GM12878 (cell line): ENCODE measurements around the gene AIF1. TPM values are rescaled to one million over a fixed set of nuclear protein-coding genes. Genes with fewer than 3 reads are reported as not detected.

Experiments used
- ATAC-seq: fragments of 200-7000 bp; cut with Tn5 transposase; 3 replicates; pipeline ENCODE4 v1.9.1; 2020; ENCODE audit warnings: mild to moderate bottlenecking, moderate library complexity
- BruUV-seq: library from RNA; stranded (reverse); fragments of 400-500 nt; replicated peaks from 2 replicates; lab custom pipeline; 2021; lab: Mats Ljungman, UMichigan
- CTCF ChIA-PET: fragments of 300-600 bp; sonication (Branson Sonifier 250); formaldehyde crosslinking; extraction: SDS; loops from one replicate; lab custom pipeline; 2021; ENCODE audit warnings: inconsistent platforms; lab: Yijun Ruan, JAX
- POLR2A ChIA-PET: fragments of 350-600 bp; formaldehyde crosslinking; extraction: SDS; loops from one replicate; lab custom pipeline; 2021; ENCODE audit warnings: inconsistent platforms; lab: Charles Lee
- RAD21 ChIA-PET: fragments of 300-600 bp; sonication (Branson Sonifier 250); formaldehyde crosslinking; loops from one replicate; lab custom pipeline; 2023; ENCODE audit warnings: antibody characterized with exemption; ENCODE audit not compliant: unreplicated experiment; lab: Charles Lee
- SMC1A ChIA-PET: fragments of 300-600 bp; sonication (Branson Sonifier 250); formaldehyde crosslinking; loops from one replicate; lab custom pipeline; 2023; ENCODE audit not compliant: unreplicated experiment, uncharacterized antibody; lab: Charles Lee
- DNase-seq: peaks from one replicate; pipeline ENCODE4 v3.0.0-alpha.2; 2011; ENCODE audit warnings: low read depth, low spot score
- FAIRE-seq: peaks from 3 replicates; lab custom pipeline; 2011; peaks lifted over from hg19 to GRCh38; lab: Jason Lieb, UNC
- H2AFZ ChIP-seq: 2 replicates; pipeline ENCODE4 v1.6.0; 2011; ENCODE audit warnings: low read depth, low read length, control low read depth; ENCODE audit not compliant: control insufficient read depth
- H3K27ac ChIP-seq: 2 replicates; pipeline ENCODE4 v1.5.1; 2011; ENCODE audit warnings: control low read depth; ENCODE audit not compliant: control insufficient read depth, insufficient read depth
- H3K27me3 ChIP-seq, 2 experiments: replicated peaks in 1 of 2; 2 replicates each; pipeline versions ENCODE4 v1.6.0 to v1.6.1; 2011; ENCODE audit warnings: low read length in 1 of 2; ENCODE audit not compliant: control insufficient read depth in 2 of 2, insufficient read depth in 2 of 2
- H3K36me3 ChIP-seq, 2 experiments: 2 replicates each; pipeline ENCODE4 v1.5.1; 2011; ENCODE audit warnings: low read length in 1 of 2; ENCODE audit not compliant: control insufficient read depth in 2 of 2, insufficient read depth in 2 of 2
- H3K4me1 ChIP-seq: 2 replicates; pipeline ENCODE4 v1.6.1; 2011; ENCODE audit warnings: mild to moderate bottlenecking, low read length, moderate library complexity, mixed read lengths; ENCODE audit not compliant: control insufficient read depth, insufficient read depth
- H3K4me2 ChIP-seq: 2 replicates; pipeline ENCODE4 v1.6.0; 2011; ENCODE audit warnings: control low read depth; ENCODE audit not compliant: control insufficient read depth, insufficient read depth
- H3K4me3 ChIP-seq: fragments of 200-600 bp; sonication (generic); 2 replicates; pipeline ENCODE4 v1.5.1; 2016
- H3K79me2 ChIP-seq: 2 replicates; pipeline ENCODE4 v1.6.0; 2011; ENCODE audit warnings: low read length; ENCODE audit not compliant: control insufficient read depth, insufficient read depth
- H3K9ac ChIP-seq: 2 replicates; pipeline ENCODE4 v1.8.0; 2011; ENCODE audit warnings: low read length, control low read depth, mixed read lengths; ENCODE audit not compliant: control insufficient read depth, insufficient read depth
- H3K9me3 ChIP-seq: replicated peaks from 3 replicates; pipeline ENCODE4 v1.5.1; 2011; ENCODE audit warnings: mild to moderate bottlenecking, low read length; ENCODE audit not compliant: control insufficient read depth, insufficient read depth
- H4K20me1 ChIP-seq: 2 replicates; pipeline ENCODE4 v1.6.0; 2011; ENCODE audit not compliant: control insufficient read depth, insufficient read depth
- CEBPB ChIP-seq, 2 experiments: fragments of 150-350 bp in 1 of 2; IDR thresholded peaks; 2 replicates each; pipeline ENCODE4 v1.6.1; 2012 to 2014; ENCODE audit warnings: low read depth in 2 of 2, low read length in 2 of 2, borderline replicate concordance in 1 of 2, inconsistent platforms in 1 of 2
- CREB1 ChIP-seq: IDR thresholded peaks from 2 replicates; pipeline ENCODE4 v1.6.1; 2012; ENCODE audit warnings: low read depth, mild to moderate bottlenecking, inconsistent platforms
- ESRRA ChIP-seq: IDR thresholded peaks from 2 replicates; pipeline ENCODE4 v1.6.1; 2012; ENCODE audit warnings: mild to moderate bottlenecking, low read length, improper control_type of control experiment
- JUNB ChIP-seq: IDR thresholded peaks from 2 replicates; pipeline ENCODE4 v1.6.1; 2016; ENCODE audit warnings: antibody characterized with exemption, mild to moderate bottlenecking
- JUND ChIP-seq: IDR thresholded peaks from 2 replicates; pipeline ENCODE4 v1.6.1; 2012; ENCODE audit warnings: low read depth, mild to moderate bottlenecking, low read length, improper control_type of control experiment, moderate library complexity
- MTA3 ChIP-seq: IDR thresholded peaks from 2 replicates; pipeline ENCODE4 v1.6.1; 2012; ENCODE audit warnings: low read length, inconsistent platforms, borderline replicate concordance
- MYC ChIP-seq: IDR thresholded peaks from 2 replicates; pipeline ENCODE4 v1.6.1; 2011; ENCODE audit warnings: mild to moderate bottlenecking, low read length, moderate library complexity, inconsistent platforms; ENCODE audit not compliant: insufficient read depth, insufficient replicate concordance, insufficient read length, severe bottlenecking
- POLR2AphosphoS2 ChIP-seq: IDR thresholded peaks from 2 replicates; pipeline ENCODE4 v1.6.1; 2011; ENCODE audit warnings: low read depth, mild to moderate bottlenecking, low read length, improper control_type of control experiment, moderate library complexity
- POLR2AphosphoS5 ChIP-seq: IDR thresholded peaks from 2 replicates; pipeline ENCODE4 v1.6.1; 2011; ENCODE audit warnings: mild to moderate bottlenecking, low read length, inconsistent platforms
- SUZ12 ChIP-seq: fragments of 200-600 bp; sonication (generic); IDR thresholded peaks from one replicate; pipeline ENCODE4 v1.6.1; 2018; ENCODE audit warnings: antibody characterized with exemption, mild to moderate bottlenecking; ENCODE audit not compliant: unreplicated experiment
- WGBS: methylation state at CpG from one replicate; pipeline ENCODE4 v1.1.6; 2016; ENCODE audit warnings: low lambda C conversion rate; ENCODE audit not compliant: insufficient replicate concordance, insufficient coverage; ENCODE audit errors: missing lambda C conversion rate; 5-methylcytosine and 5-hydroxymethylcytosine counted together
- in situ Hi-C: fragments of 300-500 bp; cut with MboI; formaldehyde crosslinking; loops from 9 replicates; pipeline ENCODE4 v1.14.3; 2018; ENCODE audit warnings: mixed read lengths
- intact Hi-C: fragments of 100-400 bp; cut with micrococcal nuclease; formaldehyde crosslinking; loops from one replicate; pipeline ENCODE4 v1.14.2; 2022; ENCODE audit not compliant: unreplicated experiment
- polyA plus RNA-seq, 11 experiments: library from polyadenylated mRNA; depleted of rRNA in 4 of 11; unstranded in 6 of 11; stranded (reverse) in 5 of 11; fragments of >200 nt; fragmentation: Nextera tagmentation in 4 of 11; fragmentation: Illumina TruSeq in 1 of 11; extraction: Ambion mirVana in 4 of 11; extraction: Trizol in 1 of 11; gene quantifications; 1 replicate in 1 of 11; 2 replicates in 10 of 11; pipeline versions ENCODE4 v1.2.1 to v1.2.3, GENCODE V29; 2011 to 2016; ENCODE audit warnings: inconsistent platforms in 2 of 11, missing spikeins in 2 of 11, low read depth in 1 of 11
- total RNA-seq, 4 experiments: library from RNA; depleted of rRNA in 3 of 4; stranded (reverse); fragments of >200 nt in 3 of 4; fragmentation: Illumina TruSeq in 1 of 4; extraction: Trizol in 1 of 4; gene quantifications; 2 replicates each; pipeline versions ENCODE4 v1.2.1 to v1.2.3, GENCODE V29; 2013 to 2021
- TF ChIP-seq, protein P1 (sequence below): fragments of 450-650 bp; IDR thresholded peaks from 2 replicates; pipeline ENCODE4 v1.6.1; 2017; ENCODE audit warnings: mild to moderate bottlenecking, moderate library complexity
- TF ChIP-seq, protein P2 (sequence below): fragments of 150-350 bp; IDR thresholded peaks from 2 replicates; pipeline ENCODE4 v1.6.1; 2016; ENCODE audit warnings: low read depth, low read length
- TF ChIP-seq, protein P3 (sequence below): IDR thresholded peaks from 2 replicates; pipeline ENCODE4 v1.6.1; 2011; ENCODE audit warnings: low read depth, low read length, improper control_type of control experiment, borderline replicate concordance

Gene AIF1
- total and polyA plus RNA-seq, 10 of the 15 experiments (the other 5 are each of a cell fraction or from before 2014, with no cell fraction given): 1.9 to 256 (median 134) TPM

DNA sequence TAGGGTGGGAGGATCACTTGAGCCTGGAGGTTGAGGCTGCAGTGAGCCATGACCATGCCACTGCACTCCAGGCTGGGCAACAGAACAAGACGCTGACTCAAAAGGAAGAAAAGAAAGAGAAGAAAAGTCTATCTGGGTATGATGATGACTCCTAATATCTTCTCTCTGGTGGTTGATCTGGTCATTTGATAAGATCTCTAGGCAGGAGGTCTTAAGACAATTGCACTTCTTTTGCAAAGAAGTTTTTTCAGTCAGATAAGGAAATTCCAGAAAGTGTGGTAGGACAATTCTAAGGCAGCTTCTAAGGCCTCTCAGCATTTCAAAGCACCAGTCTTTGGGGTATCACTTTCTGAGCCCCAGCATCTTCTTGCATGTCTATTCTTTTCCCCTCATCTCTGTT is 7.7 kb upstream of the AIF1 start:
- ChIA-PET RAD21 (interaction anchor here (0.7 kb wide), 1 partner anchor 182 kb away, joined by 3 read pairs; no protein-coding TSS in a partner anchor), POLR2A (interaction anchor here (0.7 to 1.5 kb wide), 7 partner anchors 9 to 238 kb away, joined by 3 to 6 read pairs (median 4); partner anchors contain the start of gene GPANK1), SMC1A (interaction anchor here (0.9 to 1.3 kb wide), 3 partner anchors 9 to 16 kb away, joined by 3 to 6 read pairs (median 3); no protein-coding TSS in a partner anchor), CTCF (interaction anchor here (1.1 to 2.1 kb wide), 2 partner anchors 10 to 57 kb away, joined by 3 to 10 read pairs; no protein-coding TSS in a partner anchor)
- H3K4me2 ChIP-seq: no peak overlapping the region
- DNase-seq (no peak), FAIRE-seq (no peak), ATAC-seq (no peak)
- intact Hi-C loops (no loop called here), in situ Hi-C loops (no loop called here)
- no peaks in the 10 kb centered on the region for H4K20me1 ChIP-seq
- H3K79me2 ChIP-seq: no peaks in the 10 kb centered on the region
- H3K4me1 ChIP-seq: no peaks in the 10 kb centered on the region
- no peak overlapping the region for H3K27ac ChIP-seq
- H3K9ac ChIP-seq: no peak overlapping the region
- no peaks in the 10 kb centered on the region for H3K36me3 ChIP-seq
- no peak overlapping the region for H2AFZ ChIP-seq
- BruUV-seq: no TSS peak
- no peaks in the 10 kb centered on the region for H3K27me3 ChIP-seq
- WGBS: 50% methylated on average over 1 of the region's 1 CpG
- H3K4me3 ChIP-seq: no peak overlapping the region
- no peaks in the 10 kb centered on the region for H3K9me3 ChIP-seq
- TF ChIP-seq, protein P1, sequence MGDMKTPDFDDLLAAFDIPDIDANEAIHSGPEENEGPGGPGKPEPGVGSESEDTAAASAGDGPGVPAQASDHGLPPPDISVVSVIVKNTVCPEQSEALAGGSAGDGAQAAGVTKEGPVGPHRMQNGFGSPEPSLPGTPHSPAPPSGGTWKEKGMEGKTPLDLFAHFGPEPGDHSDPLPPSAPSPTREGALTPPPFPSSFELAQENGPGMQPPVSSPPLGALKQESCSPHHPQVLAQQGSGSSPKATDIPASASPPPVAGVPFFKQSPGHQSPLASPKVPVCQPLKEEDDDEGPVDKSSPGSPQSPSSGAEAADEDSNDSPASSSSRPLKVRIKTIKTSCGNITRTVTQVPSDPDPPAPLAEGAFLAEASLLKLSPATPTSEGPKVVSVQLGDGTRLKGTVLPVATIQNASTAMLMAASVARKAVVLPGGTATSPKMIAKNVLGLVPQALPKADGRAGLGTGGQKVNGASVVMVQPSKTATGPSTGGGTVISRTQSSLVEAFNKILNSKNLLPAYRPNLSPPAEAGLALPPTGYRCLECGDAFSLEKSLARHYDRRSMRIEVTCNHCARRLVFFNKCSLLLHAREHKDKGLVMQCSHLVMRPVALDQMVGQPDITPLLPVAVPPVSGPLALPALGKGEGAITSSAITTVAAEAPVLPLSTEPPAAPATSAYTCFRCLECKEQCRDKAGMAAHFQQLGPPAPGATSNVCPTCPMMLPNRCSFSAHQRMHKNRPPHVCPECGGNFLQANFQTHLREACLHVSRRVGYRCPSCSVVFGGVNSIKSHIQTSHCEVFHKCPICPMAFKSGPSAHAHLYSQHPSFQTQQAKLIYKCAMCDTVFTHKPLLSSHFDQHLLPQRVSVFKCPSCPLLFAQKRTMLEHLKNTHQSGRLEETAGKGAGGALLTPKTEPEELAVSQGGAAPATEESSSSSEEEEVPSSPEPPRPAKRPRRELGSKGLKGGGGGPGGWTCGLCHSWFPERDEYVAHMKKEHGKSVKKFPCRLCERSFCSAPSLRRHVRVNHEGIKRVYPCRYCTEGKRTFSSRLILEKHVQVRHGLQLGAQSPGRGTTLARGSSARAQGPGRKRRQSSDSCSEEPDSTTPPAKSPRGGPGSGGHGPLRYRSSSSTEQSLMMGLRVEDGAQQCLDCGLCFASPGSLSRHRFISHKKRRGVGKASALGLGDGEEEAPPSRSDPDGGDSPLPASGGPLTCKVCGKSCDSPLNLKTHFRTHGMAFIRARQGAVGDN: no peak
- no peak for TF ChIP-seq CREB1
- TF ChIP-seq, protein P2, sequence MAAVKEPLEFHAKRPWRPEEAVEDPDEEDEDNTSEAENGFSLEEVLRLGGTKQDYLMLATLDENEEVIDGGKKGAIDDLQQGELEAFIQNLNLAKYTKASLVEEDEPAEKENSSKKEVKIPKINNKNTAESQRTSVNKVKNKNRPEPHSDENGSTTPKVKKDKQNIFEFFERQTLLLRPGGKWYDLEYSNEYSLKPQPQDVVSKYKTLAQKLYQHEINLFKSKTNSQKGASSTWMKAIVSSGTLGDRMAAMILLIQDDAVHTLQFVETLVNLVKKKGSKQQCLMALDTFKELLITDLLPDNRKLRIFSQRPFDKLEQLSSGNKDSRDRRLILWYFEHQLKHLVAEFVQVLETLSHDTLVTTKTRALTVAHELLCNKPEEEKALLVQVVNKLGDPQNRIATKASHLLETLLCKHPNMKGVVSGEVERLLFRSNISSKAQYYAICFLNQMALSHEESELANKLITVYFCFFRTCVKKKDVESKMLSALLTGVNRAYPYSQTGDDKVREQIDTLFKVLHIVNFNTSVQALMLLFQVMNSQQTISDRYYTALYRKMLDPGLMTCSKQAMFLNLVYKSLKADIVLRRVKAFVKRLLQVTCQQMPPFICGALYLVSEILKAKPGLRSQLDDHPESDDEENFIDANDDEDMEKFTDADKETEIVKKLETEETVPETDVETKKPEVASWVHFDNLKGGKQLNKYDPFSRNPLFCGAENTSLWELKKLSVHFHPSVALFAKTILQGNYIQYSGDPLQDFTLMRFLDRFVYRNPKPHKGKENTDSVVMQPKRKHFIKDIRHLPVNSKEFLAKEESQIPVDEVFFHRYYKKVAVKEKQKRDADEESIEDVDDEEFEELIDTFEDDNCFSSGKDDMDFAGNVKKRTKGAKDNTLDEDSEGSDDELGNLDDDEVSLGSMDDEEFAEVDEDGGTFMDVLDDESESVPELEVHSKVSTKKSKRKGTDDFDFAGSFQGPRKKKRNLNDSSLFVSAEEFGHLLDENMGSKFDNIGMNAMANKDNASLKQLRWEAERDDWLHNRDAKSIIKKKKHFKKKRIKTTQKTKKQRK: no peak
- TF ChIP-seq JUND: no peak
- TF ChIP-seq CEBPB (IDR thresholded peaks at IDR 0.05; ENCODE audit: borderline replicate concordance in 1 of 2, low read depth in 2 of 2, low read length in 2 of 2): no peak
- TF ChIP-seq MYC: no peak
- TF ChIP-seq POLR2AphosphoS5: no peak
- no peak for TF ChIP-seq POLR2AphosphoS2
- TF ChIP-seq, protein P3, sequence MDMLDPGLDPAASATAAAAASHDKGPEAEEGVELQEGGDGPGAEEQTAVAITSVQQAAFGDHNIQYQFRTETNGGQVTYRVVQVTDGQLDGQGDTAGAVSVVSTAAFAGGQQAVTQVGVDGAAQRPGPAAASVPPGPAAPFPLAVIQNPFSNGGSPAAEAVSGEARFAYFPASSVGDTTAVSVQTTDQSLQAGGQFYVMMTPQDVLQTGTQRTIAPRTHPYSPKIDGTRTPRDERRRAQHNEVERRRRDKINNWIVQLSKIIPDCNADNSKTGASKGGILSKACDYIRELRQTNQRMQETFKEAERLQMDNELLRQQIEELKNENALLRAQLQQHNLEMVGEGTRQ: no peak
- no peak for TF ChIP-seq JUNB
- TF ChIP-seq SUZ12: no peak
- no peak for TF ChIP-seq MTA3
- no peak for TF ChIP-seq ESRRA
